Tongue (tissue), 3 donors: ENCODE results near the gene MIEN1. TPM values are rescaled to one million over a fixed set of nuclear protein-coding genes. Genes with fewer than 3 reads are reported as not detected.
A peak's percentile ranks its signal among the peaks of the same experiment; 100 is the strongest.
"Not testable (repeated sequence)": the region's sequence is repeated elsewhere in the genome, so short reads cannot be mapped to it uniquely, and the experiment has no call there.

Source experiments
- DNase-seq: peaks from one replicate; pipeline ENCODE4 v3.0.0-alpha.2; 2015
- small RNA-seq: library from RNA; depleted of rRNA; stranded (forward); fragments of <200 nt; gene quantifications from one replicate; pipeline ENCODE3, GENCODE V24; 2014; ENCODE audit warnings: low replicate concordance
- total RNA-seq: library from RNA; depleted of rRNA; stranded (reverse); fragments of >200 nt; gene quantifications from one replicate; pipeline ENCODE4 v1.2.3, GENCODE V29; 2014

The MIEN1 gene
- total RNA-seq, 1 donor from 2014 or later = 8.7 TPM

DNA sequence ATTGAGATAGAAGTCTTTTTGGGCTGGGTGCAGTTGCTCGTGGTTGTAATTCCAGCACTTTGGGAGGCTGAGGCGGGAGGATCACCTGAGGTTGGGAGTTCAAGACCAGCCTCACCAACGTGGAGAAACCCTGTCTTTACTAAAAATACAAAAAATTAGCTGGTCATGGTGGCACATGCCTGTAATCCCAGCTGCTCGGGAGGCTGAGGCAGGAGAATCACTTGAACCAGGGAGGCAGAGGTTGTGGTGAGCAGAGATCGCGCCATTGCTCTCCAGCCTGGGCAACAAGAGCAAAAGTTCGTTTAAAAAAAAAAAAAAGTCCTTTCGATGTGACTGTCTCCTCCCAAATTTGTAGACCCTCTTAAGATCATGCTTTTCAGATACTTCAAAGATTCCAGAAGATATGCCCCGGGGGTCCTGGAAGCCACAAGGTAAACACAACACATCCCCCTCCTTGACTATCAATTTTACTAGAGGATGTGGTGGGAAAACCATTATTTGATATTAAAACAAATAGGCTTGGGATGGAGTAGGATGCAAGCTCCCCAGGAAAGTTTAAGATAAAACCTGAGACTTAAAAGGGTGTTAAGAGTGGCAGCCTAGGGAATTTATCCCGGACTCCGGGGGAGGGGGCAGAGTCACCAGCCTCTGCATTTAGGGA lies 31.0 kb downstream of the MIEN1 start:
- DNase-seq = not testable (repeated sequence)

GRCh38 chr17:39697961-39698360 lies 32.4 kb downstream of the MIEN1 start:
- no peak for DNase-seq

- no peak for DNase-seq
Observed at GRCh38 chr17:39696731-39697130, 33.6 kb downstream of the MIEN1 start.

DNA sequence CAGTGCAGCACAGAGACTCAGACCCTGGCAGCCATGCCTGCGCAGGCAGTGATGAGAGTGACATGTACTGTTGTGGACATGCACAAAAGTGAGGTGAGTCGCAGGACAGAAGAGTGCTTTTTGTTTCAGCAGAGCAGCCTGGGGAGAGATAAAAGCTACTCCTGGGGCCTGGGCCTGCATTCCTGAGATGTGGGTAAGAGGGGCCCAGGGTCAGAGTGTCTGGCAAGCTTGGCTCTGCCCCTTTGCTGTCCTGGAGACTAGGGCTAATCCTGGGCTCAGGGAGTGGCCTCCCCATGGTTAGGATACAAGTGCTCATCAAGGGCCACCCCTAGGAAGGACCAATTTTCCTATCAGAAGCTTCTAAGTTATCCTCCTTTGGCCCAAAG lies 35.2 kb downstream of the MIEN1 start:
- no peak for DNase-seq

- no peak for DNase-seq
Observed at GRCh38 chr17:39694593-39694992, 35.7 kb downstream of the MIEN1 start.

DNA sequence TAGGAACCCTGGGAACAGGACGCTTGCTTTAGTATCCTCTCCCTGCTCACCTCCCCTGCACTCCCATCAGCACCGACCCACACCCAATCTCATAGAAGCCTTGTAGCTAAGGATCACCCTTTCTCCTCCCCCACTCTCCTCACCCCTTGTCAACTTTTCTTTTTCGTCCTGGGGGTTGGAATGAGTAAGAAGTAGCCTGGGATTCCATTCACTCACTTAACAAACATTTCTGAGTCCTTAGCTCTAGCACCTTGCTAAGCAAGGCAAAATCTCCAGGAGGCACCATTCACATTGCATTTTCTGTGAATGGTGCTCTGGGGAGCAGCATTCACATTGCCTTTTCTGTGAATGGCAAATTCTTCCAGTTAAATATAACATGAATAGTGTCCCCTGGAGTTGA lies 41.4 kb downstream of the MIEN1 start:
- no peak for DNase-seq

GRCh38 chr17:39688475-39688835 lies 41.9 kb downstream of the MIEN1 start:
- DNase-seq = no peak

GRCh38 chr17:39687546-39688474 lies 42.5 kb downstream of the MIEN1 start, which contains the start of gene PGAP3:
TSS of gene PGAP3 (minus strand) at chr17:39688057. CDS start at chr17:39688014, 43 bp downstream.
- peak; percentile 94 for DNase-seq

- DNase-seq = no peak
Observed at GRCh38 chr17:39687101-39687545, 43.2 kb downstream of the MIEN1 start.

DNA sequence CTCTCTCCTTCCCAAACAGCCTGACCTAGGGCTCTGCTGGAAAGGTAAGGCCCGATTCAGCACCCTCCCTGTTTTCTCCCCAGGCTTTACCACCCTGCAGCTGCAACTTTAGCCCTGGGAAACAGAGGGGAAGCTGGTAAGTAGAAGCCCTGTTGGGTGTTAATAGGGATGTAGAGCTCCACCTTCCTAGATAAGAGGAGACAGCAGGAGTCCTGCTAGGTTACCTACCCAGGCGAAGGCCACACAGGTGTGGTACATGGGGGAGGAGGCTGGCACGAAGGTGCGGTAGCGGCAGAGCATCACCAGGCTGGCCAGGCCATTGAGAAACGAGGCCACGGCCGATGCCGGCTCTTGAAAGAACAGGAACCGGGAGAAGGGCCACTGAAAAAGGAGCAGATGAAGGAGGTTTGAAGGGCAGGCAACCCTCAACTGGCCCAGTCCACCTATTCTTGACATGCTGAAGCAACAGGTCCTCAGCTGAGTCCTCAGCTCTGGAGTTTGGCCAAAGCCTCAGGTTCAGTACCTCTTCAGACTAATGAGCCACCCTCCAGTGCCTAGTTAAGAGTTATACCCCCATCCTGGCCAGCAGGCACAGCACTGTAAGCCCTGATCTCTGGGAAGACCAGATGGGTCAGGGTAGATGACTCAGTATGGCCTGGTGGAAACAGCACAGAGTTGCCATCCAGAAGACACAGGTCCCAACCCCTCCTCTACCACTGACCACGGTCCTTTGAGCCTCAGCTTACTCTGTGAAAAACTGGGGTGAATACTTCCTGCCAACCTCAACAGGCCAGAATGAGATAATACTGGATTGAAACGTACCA lies 45.8 kb downstream of the MIEN1 start:
- no peak for DNase-seq

- DNase-seq = no peak
Observed at GRCh38 chr17:39683295-39683939, 46.9 kb downstream of the MIEN1 start.

GRCh38 chr17:39679521-39680192 lies 50.7 kb downstream of the MIEN1 start:
- no peak for DNase-seq

Small RNAs within 50 kb of the gene (small RNA-seq; reads per million reads assigned to genes)
- gene MIR4728 = 0.24 reads per million, percentile 40 among the genes with 10 or more reads in this experiment

Other genes starting within 250 kb of the MIEN1 start
- not detected for gene NEUROD2, start 122.6 kb downstream of the MIEN1 start, total RNA-seq
- gene PPP1R1B, start 103.6 kb downstream of the MIEN1 start, total RNA-seq = 7.1 TPM
- 15.2 TPM for gene STARD3, start 93.4 kb downstream of the MIEN1 start, total RNA-seq
- 608 TPM for gene TCAP, start 65.2 kb downstream of the MIEN1 start, total RNA-seq
- gene PNMT, start 62.1 kb downstream of the MIEN1 start, total RNA-seq = 2.4 TPM
- gene PGAP3, start 42.5 kb downstream of the MIEN1 start, total RNA-seq = 11.2 TPM
- gene ERBB2, start 30.5 kb downstream of the MIEN1 start, total RNA-seq = 97.8 TPM
- 11.4 TPM for gene GRB7, start 7.4 kb upstream of the MIEN1 start, total RNA-seq
- 0.51 TPM for gene IKZF3, start 133.8 kb upstream of the MIEN1 start, total RNA-seq
- gene ZPBP2, start 137.7 kb upstream of the MIEN1 start, total RNA-seq = not detected
- gene GSDMB, start 188.1 kb upstream of the MIEN1 start, total RNA-seq = 8.2 TPM
- gene ORMDL3, start 197.1 kb upstream of the MIEN1 start, total RNA-seq = 38.1 TPM
- gene LRRC3C, start 197.2 kb upstream of the MIEN1 start, total RNA-seq = not detected
- gene GSDMA, start 232.5 kb upstream of the MIEN1 start, total RNA-seq = not detected